HG03196 (cell line): ENCODE results near the gene RAB11A.

ENCODE experiments used
- ATAC-seq: cut with Tn5 transposase; IDR thresholded peaks from one replicate; pipeline ENCODE4 v1.9.1; 2021; ENCODE audit not compliant: unreplicated experiment

Gene RAB11A

GRCh38 chr15:65883571-65883970 is 14.3 kb downstream of the RAB11A start:
- ATAC-seq, result no peak

- ATAC-seq, result no peak
These were observed 15.2 kb downstream of the RAB11A start for GRCh38 chr15:65884511-65884910.

- ATAC-seq, result no peak
These were observed 16.5 kb downstream of the RAB11A start for GRCh38 chr15:65885668-65886218.

DNA sequence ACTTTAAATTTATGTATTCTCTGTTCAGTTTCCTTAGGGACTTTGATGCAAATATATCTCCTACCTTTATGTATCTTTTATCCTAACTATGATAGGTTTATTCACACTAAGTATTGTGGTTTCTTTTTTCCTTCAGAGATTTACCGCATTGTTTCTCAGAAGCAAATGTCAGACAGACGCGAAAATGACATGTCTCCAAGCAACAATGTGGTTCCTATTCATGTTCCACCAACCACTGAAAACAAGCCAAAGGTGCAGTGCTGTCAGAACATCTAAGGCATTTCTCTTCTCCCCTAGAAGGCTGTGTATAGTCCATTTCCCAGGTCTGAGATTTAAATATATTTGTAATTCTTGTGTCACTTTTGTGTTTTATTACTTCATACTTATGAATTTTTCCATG is 18.3 kb downstream of the RAB11A start:
- no peak for ATAC-seq

GRCh38 chr15:65888981-65889380 is 19.7 kb downstream of the RAB11A start:
- no peak for ATAC-seq

GRCh38 chr15:65893060-65893459 is 23.8 kb downstream of the RAB11A start:
- ATAC-seq, result no peak

GRCh38 chr15:65896236-65896635 is 26.9 kb downstream of the RAB11A start:
- ATAC-seq, result no peak

DNA sequence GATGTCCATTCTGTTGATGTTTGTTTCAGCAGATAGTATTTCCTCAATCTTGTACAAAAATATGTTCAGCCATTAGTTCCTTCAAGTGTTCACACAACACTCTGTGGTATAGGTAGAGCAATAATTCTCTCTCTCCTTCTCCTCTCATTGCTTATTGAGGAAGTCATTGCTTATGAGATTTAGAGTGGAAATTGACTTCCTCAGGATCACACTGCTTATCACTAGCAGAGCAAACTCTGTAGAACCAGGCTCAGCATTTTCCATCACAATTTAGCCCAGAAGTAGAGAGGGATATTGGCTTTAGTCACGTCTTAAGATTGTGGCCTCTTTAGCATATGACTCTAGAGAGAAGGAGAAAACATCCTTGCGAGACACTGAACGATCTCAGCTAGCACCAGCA is 31.2 kb downstream of the RAB11A start:
- no peak for ATAC-seq

DNA sequence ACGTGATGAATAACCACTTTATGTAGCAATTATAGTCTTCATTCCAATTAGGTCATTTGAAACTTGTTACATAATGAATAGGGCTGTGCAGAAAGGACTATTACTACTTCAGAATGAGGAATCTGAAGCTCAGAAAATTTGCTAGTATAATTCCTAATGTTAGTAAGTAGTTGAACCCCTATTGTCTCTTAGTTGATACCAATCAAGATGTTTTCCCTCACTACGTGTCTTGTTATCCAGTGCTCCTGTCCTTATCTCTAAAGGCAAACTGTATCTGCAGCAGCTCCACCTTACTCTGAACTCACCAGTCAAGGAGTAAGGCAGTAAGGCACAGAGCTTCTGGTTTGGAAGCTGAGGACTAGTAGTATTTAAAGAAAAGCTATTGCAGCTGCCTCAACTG is 32.0 kb downstream of the RAB11A start:
- ATAC-seq, result no peak

GRCh38 chr15:65901836-65902235 is 32.5 kb downstream of the RAB11A start:
- no peak for ATAC-seq

GRCh38 chr15:65902373-65902772 is 33.1 kb downstream of the RAB11A start:
- peak; percentile 66 for ATAC-seq

DNA sequence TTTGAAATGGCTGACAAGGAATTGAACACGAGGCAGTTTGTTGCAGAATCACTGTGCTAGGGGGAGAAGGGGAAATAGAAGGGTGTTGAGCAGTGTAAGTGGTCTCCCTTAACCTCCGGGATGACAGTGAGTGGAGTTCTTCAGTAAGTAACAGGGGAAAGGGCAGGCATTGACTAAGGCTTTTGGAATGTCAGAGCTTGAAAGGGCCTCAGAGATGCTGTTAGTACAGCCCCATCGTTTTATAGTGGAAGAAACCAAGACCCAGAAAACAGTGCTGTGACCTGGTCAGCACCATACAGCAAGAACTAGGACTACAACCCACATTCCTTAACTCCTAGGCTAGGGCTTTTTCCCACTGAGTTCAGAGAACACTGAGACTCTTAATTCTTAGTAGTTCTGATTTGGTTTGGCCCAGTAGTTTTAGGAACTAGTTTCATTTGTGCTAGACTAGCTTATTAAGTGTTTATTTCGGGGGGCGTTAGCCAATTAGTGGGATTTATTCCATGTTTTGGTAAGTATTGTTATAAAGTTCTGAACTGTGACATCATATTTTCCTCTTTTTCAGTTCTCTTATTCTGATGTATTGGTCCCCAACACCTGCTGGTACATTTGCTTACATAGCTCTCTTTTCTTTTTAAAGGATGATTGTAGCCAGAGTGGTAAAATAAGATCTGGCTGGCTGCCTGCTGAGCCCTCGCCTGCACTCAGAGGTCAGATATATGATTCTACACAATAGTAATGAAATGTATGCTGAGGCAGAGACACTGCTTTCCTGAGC is 34.2 kb downstream of the RAB11A start:
- ATAC-seq, result no peak

DNA sequence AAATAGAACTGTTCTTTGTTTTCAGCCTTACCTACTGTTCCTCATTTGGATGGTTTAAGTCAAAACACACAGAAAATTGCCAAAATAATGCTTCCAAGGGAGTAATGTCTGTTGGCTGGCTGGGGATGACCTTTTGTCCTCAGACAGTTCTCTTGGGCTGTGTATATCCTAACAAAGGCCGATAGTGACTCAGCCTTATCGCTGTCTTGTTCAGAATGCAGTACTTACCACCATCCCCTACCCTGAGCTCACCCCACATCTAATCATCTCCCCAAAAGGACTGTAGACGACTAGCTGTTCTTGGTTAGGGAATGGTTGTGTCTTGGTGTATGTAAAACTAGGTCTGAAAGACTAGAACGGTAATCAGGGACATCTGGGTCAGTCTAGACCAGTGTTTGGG is 35.0 kb downstream of the RAB11A start:
- ATAC-seq, result no peak

DNA sequence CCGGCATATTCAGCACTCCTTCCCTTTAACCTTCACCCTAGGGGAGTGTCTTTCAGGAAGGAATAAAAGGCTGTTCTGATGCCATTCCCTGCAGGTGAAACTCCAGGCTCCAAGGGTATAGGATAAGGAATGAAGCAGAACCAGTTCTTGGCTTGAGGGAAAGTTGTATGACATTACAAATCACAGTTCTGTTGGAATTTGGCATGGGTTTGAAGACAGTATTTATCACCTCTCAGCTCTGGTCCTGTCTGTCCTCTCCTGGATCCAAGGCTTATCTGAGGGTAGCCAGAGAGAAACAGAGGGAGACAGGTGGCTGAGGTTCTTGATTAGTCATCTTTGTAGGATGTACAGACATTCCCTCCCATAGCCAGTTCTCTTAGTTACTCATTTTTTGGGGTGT is 37.1 kb downstream of the RAB11A start:
- no peak for ATAC-seq

- no peak for ATAC-seq
These were observed 38.4 kb downstream of the RAB11A start for GRCh38 chr15:65907661-65908060.

- no peak for ATAC-seq
These were observed 39.6 kb downstream of the RAB11A start for GRCh38 chr15:65908876-65909275.

DNA sequence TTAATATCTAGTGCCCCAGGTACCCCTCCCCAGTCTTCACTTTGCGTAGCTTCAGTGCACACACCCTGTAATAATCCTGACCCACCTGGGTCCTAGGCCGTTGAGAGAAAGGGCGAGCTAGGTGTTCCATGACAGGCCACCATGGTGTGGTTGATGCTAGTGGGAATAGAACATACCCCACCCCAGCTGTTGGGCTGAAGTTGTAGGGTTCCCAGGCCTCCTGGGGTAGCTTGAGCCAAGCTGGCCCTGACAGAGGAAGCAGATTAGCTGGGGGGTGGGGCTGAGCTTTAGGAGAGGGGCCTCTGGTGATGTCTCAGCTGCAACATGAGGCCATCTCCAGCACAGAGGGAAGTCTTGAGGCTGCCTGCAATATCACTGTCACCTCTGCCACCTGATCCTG is 40.5 kb downstream of the RAB11A start:
- ATAC-seq, result no peak

DNA sequence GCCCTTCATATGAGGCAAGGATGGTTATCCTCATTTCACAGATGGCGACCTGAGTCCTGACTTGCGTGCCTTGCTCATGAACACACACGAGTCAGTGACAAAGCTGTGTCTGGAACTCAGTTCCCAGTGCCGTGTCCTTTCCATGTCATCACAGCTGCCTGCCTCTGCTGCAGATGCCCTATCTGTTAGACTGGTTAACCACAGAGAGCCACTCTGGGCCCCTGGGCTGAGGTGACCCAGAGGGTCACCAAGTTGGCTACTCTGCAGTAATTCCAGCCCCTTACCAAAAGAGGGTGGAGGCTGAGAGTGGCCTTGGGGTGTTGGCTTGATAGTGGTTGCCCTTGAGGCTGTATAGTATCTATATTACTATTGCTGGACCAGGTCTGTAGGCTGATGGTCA is 41.0 kb downstream of the RAB11A start:
- no peak for ATAC-seq

GRCh38 chr15:65912235-65912634 is 42.9 kb downstream of the RAB11A start:
- no peak for ATAC-seq

- no peak for ATAC-seq
These were observed 44.4 kb downstream of the RAB11A start for GRCh38 chr15:65913631-65914199.

DNA sequence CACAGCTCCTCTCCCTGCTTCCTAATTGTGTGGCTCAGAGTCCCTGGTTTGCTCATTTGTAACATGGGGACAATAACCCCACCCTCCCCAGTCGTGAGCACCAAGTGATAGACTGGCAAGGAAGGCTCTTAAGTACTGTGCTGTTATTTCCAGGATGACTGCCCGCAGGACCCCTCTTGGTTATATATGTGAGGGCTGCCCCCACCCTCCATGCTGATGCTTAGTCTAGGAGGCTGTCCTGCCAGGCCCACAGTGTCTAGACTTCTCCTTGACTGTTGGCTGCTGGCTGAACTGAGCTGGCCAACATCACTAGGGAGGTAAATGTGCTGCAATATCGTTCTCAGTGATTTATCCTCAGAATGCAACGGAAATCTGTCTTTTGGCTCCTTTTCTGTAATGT is 45.1 kb downstream of the RAB11A start:
- no peak for ATAC-seq
